Central memory CD4-positive, alpha-beta T cell (primary cell): ENCODE measurements around the gene SLC7A6.
A peak's percentile ranks its signal among the peaks of the same experiment; 100 is the strongest.

ENCODE experiments used
- DNase-seq: peaks from one replicate; pipeline ENCODE4 v3.0.0; 2022

SLC7A6 gene

DNA sequence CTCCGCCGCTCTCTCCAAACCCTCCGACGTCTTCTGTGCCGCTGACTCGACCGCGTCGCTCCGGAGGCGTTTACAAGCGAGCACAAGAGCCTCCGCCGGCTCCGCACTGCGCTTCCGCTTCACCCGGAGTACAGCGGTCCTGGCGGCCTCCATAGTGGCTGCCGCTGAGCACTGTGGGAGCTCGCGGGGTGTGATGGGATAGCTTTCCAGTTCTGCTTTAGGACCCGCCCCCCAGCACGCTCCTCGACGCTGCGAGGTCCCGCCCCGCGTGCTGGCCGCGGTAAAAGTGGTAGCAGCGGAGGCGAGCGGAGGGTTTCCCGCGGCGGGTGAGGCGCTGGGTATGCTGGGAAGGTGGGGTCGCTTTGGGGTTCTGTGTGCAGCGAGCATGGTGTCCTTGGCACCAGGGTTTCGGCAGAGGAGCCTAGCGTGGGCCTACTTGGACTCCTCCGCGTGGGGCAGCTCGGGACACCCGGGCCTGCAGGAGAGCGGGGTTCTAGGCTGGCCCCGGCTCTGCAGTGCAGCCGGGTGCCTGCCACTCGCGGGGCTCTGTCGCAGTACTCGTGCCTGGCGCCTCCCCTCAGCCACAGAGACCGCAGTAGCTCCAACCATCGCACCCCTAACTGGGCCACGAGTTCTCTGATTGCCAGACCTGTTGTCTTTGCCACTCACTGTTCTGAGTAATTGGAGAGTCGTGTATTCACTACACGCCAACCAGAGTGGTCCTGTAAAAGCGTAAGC is 46.6 kb downstream of the SLC7A6 start, which contains the start of the genes PRMT7 and SLC7A6OS:
Gene PRMT7 (plus strand): TSS at position 246 of the 738 bp plus-strand sequence. CDS start 4,961 bp downstream, outside the sequence.
Gene SLC7A6OS (minus strand): TSS at position 173 of the 738 bp plus-strand sequence. CDS start 20 bp downstream, at position 153.
- DNase-seq, result peak; percentile 92

DNA sequence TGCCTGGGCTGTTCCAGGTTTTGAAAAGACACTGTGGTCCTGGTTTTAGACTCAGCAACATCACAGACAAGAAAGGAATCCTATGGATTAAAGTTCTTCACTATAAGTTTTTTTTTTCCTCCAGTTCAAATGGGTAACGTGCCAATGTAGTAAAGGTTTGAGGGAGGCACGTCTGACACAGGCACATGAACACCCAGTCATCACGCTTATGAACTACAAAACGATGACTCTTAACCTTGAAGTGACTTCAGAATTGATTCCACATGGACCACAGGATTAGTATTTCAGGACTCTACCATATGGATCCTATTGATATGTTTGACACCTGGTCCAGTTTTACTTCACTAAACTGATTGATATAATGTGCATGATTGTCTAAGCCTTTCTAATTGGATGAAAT is 48.8 kb downstream of the SLC7A6 start:
- DNase-seq, result no peak

DNA sequence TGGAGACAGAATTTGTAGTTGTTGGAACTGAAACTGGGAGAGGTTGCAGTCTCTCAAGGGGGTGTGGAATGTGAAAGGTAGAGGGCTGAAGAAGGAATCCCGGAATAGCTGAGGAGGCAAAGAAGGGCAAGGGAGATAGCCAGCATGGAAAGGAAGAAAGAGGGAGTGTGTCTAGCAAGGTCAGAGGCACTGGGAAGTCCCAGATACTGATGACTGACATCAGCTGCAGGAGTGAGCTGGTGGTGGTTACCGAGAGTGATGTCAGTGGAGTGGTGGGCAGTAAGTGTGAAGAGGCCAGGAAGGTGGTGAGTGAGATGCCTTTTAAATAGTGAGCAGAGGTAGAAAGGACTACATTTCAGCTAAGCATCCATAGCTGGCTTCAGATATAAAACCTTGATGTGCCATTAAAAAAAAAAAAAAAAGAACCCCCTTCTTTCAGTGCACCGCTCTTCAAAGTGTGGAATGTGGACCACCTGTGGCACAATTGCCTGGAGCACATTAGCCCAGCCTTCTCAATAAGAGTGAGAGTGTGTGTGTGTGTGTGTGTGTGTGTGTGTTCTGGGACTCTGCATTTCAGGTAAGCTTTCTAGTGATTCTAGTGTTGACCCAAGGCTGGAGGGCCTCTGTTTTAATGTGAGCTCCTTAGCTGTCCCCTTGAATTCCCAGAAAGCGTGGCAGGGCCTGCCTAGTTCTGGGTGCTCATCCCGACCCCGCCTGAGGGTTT is 55.0 kb downstream of the SLC7A6 start:
- no peak for DNase-seq

GRCh38 chr16:68324336-68324735 is 60.0 kb downstream of the SLC7A6 start:
- no peak for DNase-seq

DNA sequence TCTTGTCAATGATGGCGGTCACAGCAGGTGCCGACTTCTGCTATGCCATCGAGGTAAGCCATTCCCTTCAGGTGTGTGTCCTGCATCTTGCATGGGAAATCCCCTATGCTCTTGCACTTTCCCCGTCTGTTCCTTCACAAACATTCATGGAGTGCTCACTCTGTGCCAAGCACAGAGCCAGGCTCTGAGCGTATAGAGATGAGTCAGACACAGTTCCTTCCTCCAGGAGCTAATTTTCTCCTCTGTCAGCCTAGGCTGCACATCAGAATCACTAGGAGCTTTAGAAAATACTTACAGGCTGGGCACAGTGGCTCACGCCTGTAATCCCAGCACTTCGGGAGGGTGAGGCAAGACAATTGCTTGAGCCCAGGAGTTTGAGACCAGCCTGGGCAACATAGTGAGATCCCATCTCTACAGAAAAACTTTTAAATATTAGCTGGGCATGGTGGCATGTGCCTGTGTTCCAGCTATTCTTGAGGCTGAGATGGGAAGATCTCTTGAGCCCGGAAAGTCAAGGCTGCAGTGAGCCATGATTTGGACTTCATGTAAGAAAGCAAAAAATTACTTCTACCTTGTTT is 60.5 kb downstream of the SLC7A6 start:
- DNase-seq, result no peak

- peak; percentile 73 for DNase-seq
Measured at GRCh38 chr16:68328151-68328859, 64.0 kb downstream of the SLC7A6 start.

- no peak for DNase-seq
Measured at GRCh38 chr16:68328860-68329390, 64.6 kb downstream of the SLC7A6 start.

DNA sequence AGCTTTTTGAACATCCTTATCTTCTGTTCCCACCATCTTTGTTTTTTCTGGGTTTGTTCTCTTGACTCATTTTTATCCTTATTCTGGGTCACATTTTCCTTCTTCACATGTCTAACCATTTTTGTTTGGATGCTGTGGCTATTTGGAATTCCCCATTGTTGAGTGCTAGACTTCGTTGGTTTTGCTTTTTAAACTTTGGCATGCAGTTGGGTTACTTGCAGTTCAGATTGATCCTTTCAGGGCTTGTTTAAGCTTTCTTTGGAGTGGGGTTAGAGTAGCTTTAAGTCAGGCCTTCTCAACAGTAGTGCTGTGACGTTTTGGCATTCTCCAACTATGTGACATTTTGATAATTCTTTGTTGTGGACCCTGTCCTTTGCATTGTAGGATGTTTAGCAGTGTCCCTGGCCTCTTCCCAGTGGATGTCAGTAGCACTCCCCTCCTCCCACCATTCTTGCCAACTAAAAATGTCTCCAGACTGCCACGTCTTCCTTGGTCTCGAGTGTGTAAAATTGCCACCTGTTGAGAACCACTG is 67.6 kb downstream of the SLC7A6 start:
- no peak for DNase-seq

DNA sequence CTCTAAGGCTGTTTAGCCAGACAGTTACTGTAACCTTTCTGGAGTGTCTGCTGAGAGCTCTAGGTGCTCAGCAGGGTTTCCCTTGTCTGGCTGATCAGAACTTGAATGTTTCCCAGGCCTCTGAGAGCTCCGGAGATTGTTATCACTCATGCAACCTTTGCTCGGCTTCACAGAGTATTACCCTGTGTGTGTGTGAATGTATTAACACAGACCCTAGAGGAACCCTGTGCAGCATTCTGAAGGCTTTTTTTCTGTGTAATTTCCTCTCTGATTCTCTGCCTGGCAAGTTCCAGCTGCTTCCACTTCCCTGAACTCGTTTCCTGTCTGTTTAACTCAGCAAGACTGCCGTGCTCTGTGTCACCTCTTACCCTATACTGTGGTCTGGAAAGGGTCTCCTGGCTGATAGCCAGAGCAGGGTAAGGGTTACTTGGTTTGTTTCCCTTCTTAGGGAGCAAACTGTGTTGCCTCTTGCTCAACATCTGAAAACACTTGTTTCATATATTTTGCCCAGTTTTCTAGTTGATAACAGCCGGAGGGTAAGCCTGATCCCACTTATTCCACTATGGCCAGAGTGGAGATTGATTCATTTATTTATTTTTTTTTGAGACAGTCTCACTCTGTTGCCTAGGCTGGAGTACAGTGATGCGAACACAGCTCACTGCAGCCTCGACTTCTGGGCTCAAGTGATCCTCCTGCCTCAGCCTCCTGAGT is 68.2 kb downstream of the SLC7A6 start:
- no peak for DNase-seq

DNA sequence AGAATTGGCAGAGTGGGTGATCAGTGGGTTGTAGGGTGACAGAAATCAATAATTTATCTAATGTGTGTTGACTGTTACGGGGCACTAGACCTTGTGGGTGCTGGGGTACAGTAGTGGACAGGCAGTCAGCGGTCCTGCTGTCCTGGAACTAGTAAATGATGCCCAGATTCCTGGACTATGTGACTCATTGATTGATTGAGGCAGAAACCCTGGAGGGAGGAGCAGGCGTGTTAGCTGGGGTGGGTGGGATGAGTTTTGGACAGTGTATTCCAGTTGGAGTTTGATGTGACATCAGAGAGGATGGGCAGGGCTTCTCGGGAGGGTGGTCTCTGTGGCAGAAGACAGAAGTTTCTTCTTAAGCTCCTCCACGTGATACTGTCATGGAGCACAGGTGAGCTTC is 70.8 kb downstream of the SLC7A6 start:
- no peak for DNase-seq

GRCh38 chr16:68338326-68339119 is 74.2 kb downstream of the SLC7A6 start:
- DNase-seq, result no peak

- no peak for DNase-seq
Measured at GRCh38 chr16:68339214-68339613, 74.9 kb downstream of the SLC7A6 start.

DNA sequence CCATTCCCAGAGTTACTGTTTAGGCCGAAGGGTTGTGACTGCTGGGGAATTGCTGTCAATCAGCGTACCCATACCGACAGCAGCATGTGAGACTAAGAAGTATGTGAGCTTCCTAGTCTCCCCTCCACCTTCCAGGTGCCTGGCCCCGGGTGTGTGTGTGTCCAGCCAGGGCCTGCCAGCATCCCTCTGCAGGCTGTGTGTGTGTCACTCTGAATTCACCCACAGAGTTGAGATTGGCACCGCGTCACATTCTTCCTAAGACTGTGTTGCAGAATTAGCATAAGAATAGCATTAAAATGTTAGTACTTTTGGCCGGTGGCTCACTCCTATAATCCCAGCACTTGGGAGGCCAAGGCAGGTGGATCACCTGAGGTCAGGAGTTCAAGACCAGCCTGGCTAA is 78.3 kb downstream of the SLC7A6 start:
- DNase-seq, result no peak

- DNase-seq, result no peak
Measured at GRCh38 chr16:68343137-68343536, 78.8 kb downstream of the SLC7A6 start.

DNA sequence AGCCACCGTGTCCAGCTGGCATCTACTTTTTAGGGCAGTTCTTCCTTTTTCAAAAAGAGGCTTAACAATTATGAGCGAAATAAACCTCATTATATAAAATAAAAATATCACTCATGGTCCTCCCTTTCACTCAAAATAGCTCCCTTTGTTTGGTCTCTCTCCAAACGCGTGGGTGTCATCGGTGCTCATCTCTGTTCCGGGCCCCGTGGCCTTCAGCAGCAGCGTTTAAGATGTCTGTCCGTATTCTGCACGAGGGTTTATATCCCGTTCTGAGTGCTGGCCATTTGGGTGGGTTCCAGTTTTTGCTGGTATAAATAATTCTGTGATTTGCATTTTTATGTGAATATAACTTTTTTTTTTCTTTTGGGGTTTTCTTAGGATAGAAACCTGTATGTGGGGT is 79.9 kb downstream of the SLC7A6 start:
- no peak for DNase-seq

GRCh38 chr16:68345351-68345810 is 81.1 kb downstream of the SLC7A6 start:
- no peak for DNase-seq

- DNase-seq, result no peak
Measured at GRCh38 chr16:68345958-68346635, 81.8 kb downstream of the SLC7A6 start.

GRCh38 chr16:68346892-68347480 is 82.7 kb downstream of the SLC7A6 start:
- no peak for DNase-seq

DNA sequence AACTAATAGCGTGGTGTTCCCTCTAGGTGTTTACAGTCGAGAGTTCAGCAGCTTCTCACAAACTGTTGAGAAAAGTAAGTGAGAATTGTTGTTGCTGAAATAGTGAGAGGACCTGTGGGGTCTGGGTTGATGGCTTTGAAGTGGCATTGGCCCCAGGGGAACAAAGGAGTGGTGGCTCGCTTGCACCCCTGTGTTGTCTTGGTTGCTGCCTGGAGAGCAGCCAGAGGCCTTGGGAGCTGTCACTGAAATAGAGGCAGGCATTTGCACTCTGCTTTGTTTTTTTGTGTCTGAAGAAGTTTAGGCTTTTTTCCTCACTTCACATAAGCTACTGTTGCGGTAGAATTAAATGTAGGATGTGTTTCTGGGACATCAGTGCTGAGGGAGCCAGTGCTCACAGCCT is 83.3 kb downstream of the SLC7A6 start:
- no peak for DNase-seq
